Activated CD4-positive, alpha-beta T cell treated with anti-CD3 and anti-CD28 coated beads, Interleukin-2, amount 10 ng/mL, durations not matched to agents 7 days and 5 days (primary cell): ENCODE measurements around the gene NEK1. TPM values are rescaled to one million over a fixed set of nuclear protein-coding genes. Genes with fewer than 3 reads are reported as not detected.
"Not testable (repeated sequence)": the region's sequence is repeated elsewhere in the genome, so short reads cannot be mapped to it uniquely, and the experiment has no call there.

ENCODE experiments used
- CTCF ChIA-PET: fragments of 350-600 bp; sonication (Branson Sonifier 250); formaldehyde crosslinking; loops from one replicate; lab custom pipeline; 2021; ENCODE audit warnings: antibody characterized with exemption; lab: Charles Lee
- POLR2A ChIA-PET: fragments of 350-600 bp; sonication (Branson Sonifier 250); formaldehyde crosslinking; loops from one replicate; lab custom pipeline; 2021; ENCODE audit warnings: antibody characterized with exemption; lab: Charles Lee
- DNase-seq: peaks from one replicate; pipeline ENCODE4 v3.0.0-alpha.2; 2020
- H3K27ac Mint-ChIP-seq: one replicate; pipeline ENCODE4 v1.8.0; 2021; ENCODE audit warnings: mild to moderate bottlenecking, moderate library complexity, mixed read lengths
- H3K27me3 Mint-ChIP-seq: one replicate; pipeline ENCODE4 v1.8.0; 2021; ENCODE audit warnings: mixed read lengths
- H3K36me3 Mint-ChIP-seq: one replicate; pipeline ENCODE4 v1.8.0; 2021; ENCODE audit warnings: low read depth, mixed read lengths
- H3K4me1 Mint-ChIP-seq: one replicate; pipeline ENCODE4 v1.8.0; 2021; ENCODE audit warnings: mixed read lengths
- H3K4me3 Mint-ChIP-seq: one replicate; pipeline ENCODE4 v1.8.0; 2021; ENCODE audit warnings: mild to moderate bottlenecking, moderate library complexity, mixed read lengths
- H3K9me3 Mint-ChIP-seq: one replicate; pipeline ENCODE4 v1.8.0; 2021; ENCODE audit warnings: mixed read lengths
- total RNA-seq, 2 experiments: library from RNA; stranded (reverse); gene quantifications; one replicate each; pipeline ENCODE4 v1.2.3, GENCODE V29; 2021

The NEK1 gene
- total RNA-seq, 2 experiments from 2014 or later: 15.1 to 15.4 TPM

- ChIA-PET POLR2A (no interaction called here), CTCF (interaction anchor here (0.9 kb wide), 1 partner anchor 11 kb away, joined by 3 read pairs; no protein-coding TSS in a partner anchor)
- Mint-ChIP-seq H3K4me1 (peaks cover 9% of the 10 kb centered on the region), H3K27ac (no peak overlapping the region), H3K36me3 (peaks cover 32% of the 10 kb centered on the region), H3K9me3 (no peaks in the 10 kb centered on the region), H3K27me3 (no peaks in the 10 kb centered on the region), H3K4me3 (no peak overlapping the region)
- DNase-seq: no peak
These were observed 38.5 kb downstream of the NEK1 start for GRCh38 chr4:169573889-169574288.

GRCh38 chr4:169571435-169571834, 40.9 kb downstream of the NEK1 start:
- Mint-ChIP-seq H3K27me3 (no peaks in the 10 kb centered on the region), H3K9me3 (no peaks in the 10 kb centered on the region), H3K36me3 (peaks cover 33% of the 10 kb centered on the region), H3K4me3 (no peak overlapping the region), H3K4me1 (peaks cover 14% of the 10 kb centered on the region), H3K27ac (no peak overlapping the region)
- ChIA-PET POLR2A (interaction anchor here (0.6 kb wide), 1 partner anchor 468 kb away, joined by 3 read pairs; no protein-coding TSS in a partner anchor), CTCF (interaction anchor here (0.6 kb wide), 1 partner anchor 915 kb away, joined by 4 read pairs; no protein-coding TSS in a partner anchor)
- DNase-seq: no peak

- H3K4me3 Mint-ChIP-seq, H3K27ac Mint-ChIP-seq, H3K9me3 Mint-ChIP-seq, H3K27me3 Mint-ChIP-seq, DNase-seq: not testable (repeated sequence)
- POLR2A ChIA-PET: interaction anchor here (0.6 kb wide), 1 partner anchor 469 kb away, joined by 3 read pairs; no protein-coding TSS in a partner anchor
- H3K36me3 Mint-ChIP-seq: peaks cover 34% of the 10 kb centered on the region
- CTCF ChIA-PET: interaction anchor here (0.6 kb wide), 1 partner anchor 915 kb away, joined by 4 read pairs; no protein-coding TSS in a partner anchor
- peaks cover 17% of the 10 kb centered on the region for H3K4me1 Mint-ChIP-seq
These were observed 41.4 kb downstream of the NEK1 start for GRCh38 chr4:169571012-169571411.

- CTCF ChIA-PET, H3K4me3 Mint-ChIP-seq, H3K9me3 Mint-ChIP-seq, POLR2A ChIA-PET, DNase-seq, H3K27ac Mint-ChIP-seq, H3K27me3 Mint-ChIP-seq: not testable (repeated sequence)
- Mint-ChIP-seq H3K4me1 (peaks cover 21% of the 10 kb centered on the region), H3K36me3 (peaks cover 33% of the 10 kb centered on the region)
These were observed 42.1 kb downstream of the NEK1 start for GRCh38 chr4:169570266-169570665.

DNA sequence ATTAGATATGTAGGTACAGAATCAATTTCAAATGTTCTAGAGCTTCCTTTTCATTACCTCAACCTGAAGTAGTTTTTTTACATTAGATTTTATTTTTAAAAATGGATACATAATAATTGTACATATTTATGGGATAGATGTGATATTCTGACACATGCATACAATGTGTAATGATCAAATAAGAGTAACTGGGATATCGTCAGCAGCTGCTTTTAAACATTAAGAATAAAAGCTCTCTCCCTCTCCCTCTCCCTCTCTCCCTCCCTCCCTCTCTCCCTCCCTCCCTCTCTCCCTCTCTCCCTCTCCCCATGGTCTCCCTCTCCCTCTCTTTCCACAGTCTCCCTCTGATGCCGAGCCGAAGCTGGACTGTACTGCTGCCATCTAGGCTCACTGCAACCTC, 43.2 kb downstream of the NEK1 start:
- H3K9me3 Mint-ChIP-seq, H3K27me3 Mint-ChIP-seq, DNase-seq, H3K4me3 Mint-ChIP-seq, CTCF ChIA-PET, POLR2A ChIA-PET, H3K27ac Mint-ChIP-seq: not testable (repeated sequence)
- H3K36me3 Mint-ChIP-seq: peaks cover 25% of the 10 kb centered on the region
- peaks cover 21% of the 10 kb centered on the region for H3K4me1 Mint-ChIP-seq

DNA sequence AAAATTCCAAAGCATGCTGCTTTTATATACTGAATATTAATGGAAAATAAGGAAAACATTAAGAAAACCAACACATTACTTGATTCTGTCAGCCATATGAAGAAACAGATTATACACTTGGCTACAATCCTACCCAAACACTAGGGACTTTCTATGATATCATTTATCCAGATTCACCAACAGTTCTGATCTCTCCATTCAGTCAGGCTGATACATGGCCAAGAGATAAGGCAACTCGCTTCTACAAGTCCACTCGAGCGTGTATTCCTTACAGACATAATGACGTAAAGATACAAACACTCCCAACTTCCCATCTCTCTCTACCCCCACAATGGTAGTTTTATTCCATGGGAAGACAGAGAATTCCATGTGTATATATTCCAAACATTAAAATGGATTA, 44.5 kb downstream of the NEK1 start:
- POLR2A ChIA-PET: no interaction called here
- CTCF ChIA-PET: interaction anchor here (1.9 kb wide), 1 partner anchor 12 kb away, joined by 5 read pairs; no protein-coding TSS in a partner anchor
- no peaks in the 10 kb centered on the region for H3K27me3 Mint-ChIP-seq

DNA sequence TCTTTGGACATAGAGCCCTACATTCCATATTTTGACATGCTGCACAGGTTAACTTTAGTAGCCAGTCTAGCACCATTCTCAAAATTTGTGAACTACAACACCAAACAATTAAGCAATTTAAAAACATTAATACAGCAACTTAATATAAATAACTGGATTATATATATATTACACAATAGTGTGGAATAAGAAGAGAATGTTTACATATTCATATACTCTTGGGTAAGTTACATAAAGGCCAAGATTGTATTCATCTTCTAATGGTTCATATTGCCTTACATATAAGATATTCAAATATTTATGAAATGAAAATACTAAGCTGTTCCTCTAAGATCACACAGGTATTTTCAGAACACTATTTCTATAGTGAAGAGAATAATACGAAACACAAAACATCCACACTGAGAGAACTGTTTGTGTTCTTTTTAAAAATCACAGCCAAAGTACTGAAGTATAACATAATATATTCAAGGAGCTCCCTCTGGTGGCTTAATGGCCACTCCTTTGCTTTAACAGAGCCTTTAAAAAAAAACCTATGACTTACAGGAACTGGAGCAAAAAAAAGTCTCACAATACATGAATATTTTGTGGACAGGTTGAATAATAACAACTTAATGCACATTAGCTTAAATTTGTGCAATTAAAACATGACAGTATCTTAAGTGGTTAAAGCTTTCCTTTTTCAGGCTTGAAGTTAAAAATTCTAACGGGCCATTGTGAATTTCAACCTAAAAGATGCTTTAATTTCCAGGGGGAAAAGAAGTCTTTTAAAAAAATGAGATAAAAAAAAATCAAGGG, 46.2 kb downstream of the NEK1 start:
- Mint-ChIP-seq H3K27ac (peak overlapping the region; percentile 37), H3K9me3 (no peaks in the 10 kb centered on the region), H3K4me1 (peaks cover 13% of the 10 kb centered on the region), H3K36me3 (peaks cover 5% of the 10 kb centered on the region), H3K27me3 (no peaks in the 10 kb centered on the region), H3K4me3 (no peak overlapping the region)
- ChIA-PET CTCF (interaction anchor here (0.6 to 1.9 kb wide), 3 partner anchors 13 to 643 kb away, joined by 3 to 5 read pairs (median 3); no protein-coding TSS in a partner anchor), POLR2A (no interaction called here)
- peak; percentile 55 for DNase-seq

More for the DNA sequence above, 44.5 kb downstream of the NEK1 start:
- no peak overlapping the region for H3K27ac Mint-ChIP-seq
- no peaks in the 10 kb centered on the region for H3K9me3 Mint-ChIP-seq
- H3K4me1 Mint-ChIP-seq: peaks cover 13% of the 10 kb centered on the region
- DNase-seq: no peak
- H3K36me3 Mint-ChIP-seq: peaks cover 15% of the 10 kb centered on the region
- H3K4me3 Mint-ChIP-seq: no peak overlapping the region

DNA sequence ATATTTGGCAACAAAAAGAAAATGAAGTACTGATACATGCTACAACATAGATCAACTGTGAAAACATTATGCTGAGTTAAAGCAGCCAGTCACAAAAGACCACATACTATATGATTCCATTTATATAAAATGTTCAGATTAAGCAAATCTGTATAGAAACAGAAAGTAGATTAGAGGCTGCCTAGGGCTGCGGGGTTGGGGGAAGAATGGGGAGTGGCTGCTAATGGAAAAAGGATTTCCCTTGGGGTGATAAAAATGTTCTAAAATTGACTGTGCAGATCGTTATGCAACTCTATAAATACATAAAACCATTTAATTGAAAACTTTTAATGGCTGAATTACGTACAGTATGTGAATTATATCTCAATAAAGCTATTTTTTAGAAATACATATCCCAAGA, 46.8 kb downstream of the NEK1 start:
- DNase-seq: no peak
- H3K27ac Mint-ChIP-seq: no peak overlapping the region
- H3K4me1 Mint-ChIP-seq: peaks cover 13% of the 10 kb centered on the region
- no peak overlapping the region for H3K4me3 Mint-ChIP-seq
- ChIA-PET CTCF (interaction anchor here (1.9 kb wide), 1 partner anchor 14 kb away, joined by 5 read pairs; no protein-coding TSS in a partner anchor), POLR2A (no interaction called here)
- H3K27me3 Mint-ChIP-seq: no peaks in the 10 kb centered on the region
- H3K9me3 Mint-ChIP-seq: no peaks in the 10 kb centered on the region
- peaks cover 7% of the 10 kb centered on the region for H3K36me3 Mint-ChIP-seq

DNA sequence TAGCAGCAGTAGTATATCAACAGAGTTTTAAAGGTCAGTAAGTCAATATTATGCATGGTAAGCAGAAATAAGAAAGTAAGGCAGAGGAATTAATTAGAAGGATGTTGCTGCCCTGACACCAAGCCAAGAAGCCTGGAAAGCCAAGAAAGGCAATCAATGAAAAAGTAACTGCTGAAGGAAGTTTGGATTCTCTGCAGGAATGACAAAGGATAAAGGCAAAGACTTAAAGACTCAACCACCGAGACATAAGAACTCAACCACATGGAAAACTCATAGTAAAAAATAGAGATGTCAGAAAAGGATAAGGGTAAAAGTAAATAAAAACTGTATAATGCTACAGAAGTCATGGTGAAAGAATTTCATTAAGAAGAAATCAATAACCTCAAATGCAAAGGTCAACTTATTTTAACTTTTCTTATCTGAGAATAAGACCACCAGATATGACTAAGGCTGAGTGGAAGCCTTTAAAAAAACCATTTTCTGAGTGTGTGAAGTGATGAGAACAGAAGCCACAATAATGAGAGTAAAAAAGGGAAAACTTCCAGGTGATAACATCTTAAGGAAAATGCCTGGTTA, 55.2 kb downstream of the NEK1 start:
- no peak overlapping the region for H3K4me3 Mint-ChIP-seq
- POLR2A ChIA-PET: no interaction called here
- H3K27ac Mint-ChIP-seq: no peak overlapping the region
- H3K27me3 Mint-ChIP-seq: no peaks in the 10 kb centered on the region
- CTCF ChIA-PET: no interaction called here
- H3K36me3 Mint-ChIP-seq: peaks cover 34% of the 10 kb centered on the region
- H3K9me3 Mint-ChIP-seq: no peaks in the 10 kb centered on the region
- no peaks in the 10 kb centered on the region for H3K4me1 Mint-ChIP-seq
- DNase-seq: no peak

- CTCF ChIA-PET, H3K27ac Mint-ChIP-seq, H3K27me3 Mint-ChIP-seq, H3K4me3 Mint-ChIP-seq, DNase-seq, H3K4me1 Mint-ChIP-seq, POLR2A ChIA-PET: not testable (repeated sequence)
- H3K9me3 Mint-ChIP-seq: peaks cover 51% of the 10 kb centered on the region
- peaks cover 35% of the 10 kb centered on the region for H3K36me3 Mint-ChIP-seq
These were observed 65.8 kb downstream of the NEK1 start for GRCh38 chr4:169546548-169546947.

GRCh38 chr4:169540774-169541173, 71.6 kb downstream of the NEK1 start:
- no peak for DNase-seq
- ChIA-PET POLR2A (no interaction called here), CTCF (no interaction called here)
- no peak overlapping the region for H3K4me3 Mint-ChIP-seq
- H3K27me3 Mint-ChIP-seq: no peaks in the 10 kb centered on the region
- H3K27ac Mint-ChIP-seq: no peak overlapping the region
- H3K4me1 Mint-ChIP-seq: no peaks in the 10 kb centered on the region
- peaks cover 27% of the 10 kb centered on the region for H3K9me3 Mint-ChIP-seq
- peaks cover 13% of the 10 kb centered on the region for H3K36me3 Mint-ChIP-seq

DNA sequence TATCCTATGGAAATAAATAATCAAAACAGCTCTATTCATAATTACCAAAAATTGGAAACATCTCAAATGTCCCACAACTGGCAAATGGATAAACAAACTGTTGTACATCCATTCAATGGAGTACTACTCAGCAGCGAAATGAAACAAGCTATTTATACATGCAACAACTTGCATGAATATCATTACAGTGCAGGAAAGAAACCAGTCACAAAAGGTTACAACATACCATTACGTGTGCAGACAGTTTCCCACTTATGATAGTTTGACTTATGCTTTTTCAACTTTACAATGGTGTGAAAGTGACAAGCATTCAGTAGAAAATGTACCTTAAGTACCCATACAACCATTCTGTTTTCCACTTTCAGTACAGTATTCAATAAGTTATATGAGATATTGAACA, 82.3 kb downstream of the NEK1 start:
- H3K27me3 Mint-ChIP-seq: no peaks in the 10 kb centered on the region
- no peaks in the 10 kb centered on the region for H3K9me3 Mint-ChIP-seq
- POLR2A ChIA-PET: no interaction called here
- no peak for DNase-seq
- H3K36me3 Mint-ChIP-seq: peaks cover 32% of the 10 kb centered on the region
- H3K4me3 Mint-ChIP-seq: no peak overlapping the region
- H3K27ac Mint-ChIP-seq: no peak overlapping the region
- CTCF ChIA-PET: no interaction called here
- H3K4me1 Mint-ChIP-seq: no peaks in the 10 kb centered on the region

DNA sequence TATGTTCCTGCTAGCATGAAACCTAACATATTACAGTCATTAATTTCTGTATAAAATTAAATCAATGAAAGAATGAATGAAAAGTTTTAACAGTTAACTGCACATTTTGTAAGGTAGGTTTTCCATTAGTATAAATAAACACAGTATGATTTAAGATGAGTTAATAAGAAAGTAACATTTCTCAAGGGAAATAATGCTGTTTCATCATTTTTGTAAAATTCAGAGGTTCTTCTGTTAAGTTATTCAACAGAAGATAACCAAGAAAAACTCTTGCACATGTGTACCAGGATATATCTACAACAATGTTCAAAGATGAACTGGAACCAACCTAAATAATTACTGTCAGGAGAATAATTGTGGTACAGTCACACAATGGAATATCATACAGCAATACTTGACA, 88.6 kb downstream of the NEK1 start:
- Mint-ChIP-seq H3K36me3 (peaks cover 29% of the 10 kb centered on the region), H3K4me1 (no peaks in the 10 kb centered on the region), H3K4me3 (no peak overlapping the region), H3K27ac (no peak overlapping the region), H3K9me3 (peaks cover 7% of the 10 kb centered on the region), H3K27me3 (no peaks in the 10 kb centered on the region)
- ChIA-PET POLR2A (no interaction called here), CTCF (no interaction called here)
- no peak for DNase-seq
